Spleen (tissue), 7 donors: ENCODE results near the gene NAA35.

Experiments
- POLR2A ChIP-seq, 3 donors: fragments of 450-650 bp; IDR thresholded peaks; one replicate each; pipeline ENCODE4 v1.5.1; 2017; ENCODE audit warnings: antibody characterized with exemption in 3 of 3, mild to moderate bottlenecking in 1 of 3
- POLR2AphosphoS5 ChIP-seq, 3 donors: sonication (generic); formaldehyde crosslinking; IDR thresholded peaks; one replicate each; pipeline ENCODE4 v1.5.1; 2017; ENCODE audit warnings: antibody characterized with exemption in 3 of 3
- TF ChIP-seq, protein P1 (sequence below), 11 experiments: fragments of 200-600 bp in 7 of 11; fragments of 450-650 bp in 4 of 11; sonication (generic) in 4 of 11; IDR thresholded peaks in 8 of 11; conservative IDR thresholded peaks in 3 of 11; 1 replicate in 7 of 11; 2 replicates in 4 of 11; pipeline versions ENCODE4 v1.4.0 to v1.8.0; 2016 to 2021; ENCODE audit warnings: antibody characterized with exemption in 11 of 11, inconsistent platforms in 4 of 11, mild to moderate bottlenecking in 1 of 11
- donor health status: DM: no; HTN: no; CAD: no; lungs with moderate emphysema.
- donor health status: DM: no; HTN: no; CAD: no.
- donor health status: DM: no; HTN: no; CAD: no.

DNA sequence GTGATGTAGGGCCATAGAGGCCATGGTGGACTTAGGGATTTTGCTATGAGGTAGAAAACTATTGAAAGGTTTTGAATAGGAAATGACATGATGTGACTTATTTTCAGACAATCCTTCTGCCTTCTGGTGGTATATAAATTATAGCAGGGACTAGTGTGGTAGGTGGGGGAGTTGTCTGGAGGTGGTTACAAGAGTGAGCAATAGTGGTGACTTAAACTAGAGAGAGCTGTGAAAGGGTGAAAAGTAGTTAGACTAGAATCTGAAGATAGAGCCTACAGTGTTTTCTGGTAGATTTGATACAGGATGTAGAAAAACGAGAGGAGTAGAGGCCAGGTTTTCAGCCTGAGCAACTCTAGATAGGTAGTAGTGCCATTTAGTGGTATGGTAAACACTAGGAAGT lies 32.3 kb downstream of the NAA35 start:
- TF ChIP-seq, protein P1, sequence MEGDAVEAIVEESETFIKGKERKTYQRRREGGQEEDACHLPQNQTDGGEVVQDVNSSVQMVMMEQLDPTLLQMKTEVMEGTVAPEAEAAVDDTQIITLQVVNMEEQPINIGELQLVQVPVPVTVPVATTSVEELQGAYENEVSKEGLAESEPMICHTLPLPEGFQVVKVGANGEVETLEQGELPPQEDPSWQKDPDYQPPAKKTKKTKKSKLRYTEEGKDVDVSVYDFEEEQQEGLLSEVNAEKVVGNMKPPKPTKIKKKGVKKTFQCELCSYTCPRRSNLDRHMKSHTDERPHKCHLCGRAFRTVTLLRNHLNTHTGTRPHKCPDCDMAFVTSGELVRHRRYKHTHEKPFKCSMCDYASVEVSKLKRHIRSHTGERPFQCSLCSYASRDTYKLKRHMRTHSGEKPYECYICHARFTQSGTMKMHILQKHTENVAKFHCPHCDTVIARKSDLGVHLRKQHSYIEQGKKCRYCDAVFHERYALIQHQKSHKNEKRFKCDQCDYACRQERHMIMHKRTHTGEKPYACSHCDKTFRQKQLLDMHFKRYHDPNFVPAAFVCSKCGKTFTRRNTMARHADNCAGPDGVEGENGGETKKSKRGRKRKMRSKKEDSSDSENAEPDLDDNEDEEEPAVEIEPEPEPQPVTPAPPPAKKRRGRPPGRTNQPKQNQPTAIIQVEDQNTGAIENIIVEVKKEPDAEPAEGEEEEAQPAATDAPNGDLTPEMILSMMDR (IDR thresholded peaks at IDR 0.05 in 8 of 11, conservative IDR thresholded peaks at IDR 0.05 in 3 of 11) = no peak
- TF ChIP-seq POLR2A (IDR thresholded peaks at IDR 0.05) = no peak
- TF ChIP-seq POLR2AphosphoS5 (IDR thresholded peaks at IDR 0.05) = no peak
